PC-3 (cell line): ENCODE data around the gene SCUBE3. TPM values are rescaled to one million over a fixed set of nuclear protein-coding genes. Genes with fewer than 3 reads are reported as not detected.

Source experiments
- ATAC-seq: fragments of 200-7000 bp; cut with Tn5 transposase; 2 replicates; pipeline ENCODE4 v1.9.1; 2020; ENCODE audit warnings: mild to moderate bottlenecking, moderate library complexity
- BruUV-seq: library from RNA; stranded (reverse); fragments of 400-500 nt; replicated peaks from 2 replicates; lab custom pipeline; 2021; lab: Mats Ljungman, UMichigan
- CTCF ChIA-PET: fragments of 300-600 bp; sonication (Branson Sonifier 250); formaldehyde crosslinking; loops from one replicate; lab custom pipeline; 2022; ENCODE audit warnings: antibody characterized with exemption; lab: Charles Lee
- POLR2A ChIA-PET: fragments of 300-600 bp; sonication (Branson Sonifier 250); formaldehyde crosslinking; loops from one replicate; lab custom pipeline; 2022; ENCODE audit warnings: antibody characterized with exemption; ENCODE audit not compliant: unreplicated experiment; lab: Charles Lee
- DNase-seq: peaks from one replicate; pipeline ENCODE4 v3.0.0-alpha.2; 2015
- H2AFZ ChIP-seq: fragments of 300-600 bp; sonication (generic); 2 replicates; pipeline ENCODE4 v1.6.0; 2016; ENCODE audit warnings: antibody characterized with exemption, low read length
- H3F3A ChIP-seq: fragments of 300-600 bp; sonication (generic); one replicate; pipeline ENCODE4 v1.6.0; 2017; ENCODE audit warnings: antibody characterized with exemption, low read length, control low read depth, mild to moderate bottlenecking; ENCODE audit not compliant: unreplicated experiment
- H3K27ac ChIP-seq: fragments of 300-600 bp; sonication (generic); 2 replicates; pipeline ENCODE4 v1.5.1; 2016; ENCODE audit warnings: mild to moderate bottlenecking, low read length
- H3K27me3 ChIP-seq: fragments of 300-600 bp; sonication (generic); 2 replicates; pipeline ENCODE4 v1.6.1; 2016; ENCODE audit warnings: low read length, mixed read lengths
- H3K36me3 ChIP-seq: fragments of 300-600 bp; sonication (generic); 2 replicates; pipeline ENCODE4 v1.6.1; 2016; ENCODE audit warnings: low read depth, mixed run types, low read length, mixed read lengths
- H3K4me1 ChIP-seq: fragments of 300-600 bp; sonication (generic); 2 replicates; pipeline ENCODE4 v1.5.1; 2016; ENCODE audit warnings: low read length; ENCODE audit not compliant: insufficient read depth
- H3K4me2 ChIP-seq: fragments of 300-600 bp; sonication (generic); 2 replicates; pipeline ENCODE4 v1.6.0; 2016; ENCODE audit warnings: low read length
- H3K4me3 ChIP-seq: fragments of 300-600 bp; sonication (generic); 2 replicates; pipeline ENCODE4 v1.5.1; 2016; ENCODE audit warnings: mild to moderate bottlenecking, low read length, mixed read lengths
- H3K79me2 ChIP-seq: fragments of 300-600 bp; sonication (generic); 2 replicates; pipeline ENCODE4 v1.6.1; 2017; ENCODE audit warnings: low read length, mixed read lengths
- H3K9ac ChIP-seq: fragments of 300-600 bp; sonication (generic); 2 replicates; pipeline ENCODE4 v1.6.0; 2016; ENCODE audit warnings: mild to moderate bottlenecking, low read length
- H3K9me2 ChIP-seq: fragments of 300-600 bp; sonication (generic); replicated peaks from 2 replicates; pipeline ENCODE4 v1.6.1; 2016; ENCODE audit warnings: mixed run types, low read length, mixed read lengths
- H3K9me3 ChIP-seq: fragments of 300-600 bp; sonication (generic); 2 replicates; pipeline ENCODE4 v1.6.1; 2016; ENCODE audit warnings: low read length, mixed read lengths
- H4K20me1 ChIP-seq: fragments of 300-600 bp; sonication (generic); 2 replicates; pipeline ENCODE4 v1.6.1; 2016; ENCODE audit warnings: low read length, mixed read lengths
- EZH2 ChIP-seq: fragments of 300-600 bp; sonication (generic); IDR thresholded peaks from one replicate; pipeline ENCODE4 v1.6.1; 2017; ENCODE audit warnings: antibody characterized with exemption, mild to moderate bottlenecking, low read length; ENCODE audit not compliant: unreplicated experiment
- EZH2phosphoT487 ChIP-seq: fragments of 300-600 bp; sonication (generic); IDR thresholded peaks from 2 replicates; pipeline ENCODE4 v1.6.1; 2018; ENCODE audit warnings: mild to moderate bottlenecking, antibody characterized with exemption, low read length, borderline replicate concordance
- intact Hi-C: fragments of 100-400 bp; cut with micrococcal nuclease; formaldehyde crosslinking; loops from 2 replicates; pipeline ENCODE4 v1.9.0; 2023
- total RNA-seq: library from RNA; depleted of rRNA; stranded (reverse); fragments of >200 nt; gene quantifications from 2 replicates; pipeline ENCODE4 v1.2.3, GENCODE V29; 2014
- TF ChIP-seq, protein P1 (sequence below): fragments of 300-600 bp; sonication (generic); conservative IDR thresholded peaks from 2 replicates; pipeline ENCODE4 v1.5.1; 2017; ENCODE audit warnings: antibody characterized with exemption, low read depth, mild to moderate bottlenecking, low read length

The SCUBE3 gene
- total RNA-seq, 1 experiment from 2014 or later, result 1.5 TPM

DNA sequence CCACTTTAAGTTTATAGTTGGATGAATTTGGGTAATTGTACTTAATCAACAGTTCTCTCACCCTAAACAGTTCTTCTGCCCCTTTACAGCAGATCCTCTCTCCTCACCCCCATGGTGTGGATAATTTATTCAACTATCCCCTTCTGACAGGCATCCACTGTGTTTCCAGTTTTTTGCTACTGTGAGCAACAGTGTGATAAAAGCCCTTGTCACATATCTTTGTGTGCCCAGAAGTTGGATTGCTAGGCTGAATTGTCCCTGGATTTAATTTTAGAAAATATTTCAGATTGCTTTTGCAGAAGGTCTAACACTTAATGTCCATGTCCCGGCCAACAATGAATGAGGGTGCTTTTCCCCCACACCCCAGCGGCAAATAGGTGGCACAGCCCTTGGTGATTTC is 30.5 kb upstream of the SCUBE3 start:
- Histone ChIP-seq H4K20me1 (no peaks in the 10 kb centered on the region), H3K36me3 (no peaks in the 10 kb centered on the region), H3K9ac (no peak overlapping the region), H3F3A (no peaks in the 10 kb centered on the region), H3K4me3 (no peak overlapping the region), H3K4me1 (peaks cover 55% of the 10 kb centered on the region), H3K27ac (peak overlapping the region; percentile 10; the same call in 1 of the 2 replicates), H3K27me3 (no peaks in the 10 kb centered on the region), H3K9me2 (no peaks in the 10 kb centered on the region), H3K79me2 (no peaks in the 10 kb centered on the region), H2AFZ (no peak overlapping the region), H3K4me2 (no peak overlapping the region), H3K9me3 (no peaks in the 10 kb centered on the region)
- ATAC-seq (no peak), DNase-seq (no peak)
- intact Hi-C loops, result no loop called here
- TF ChIP-seq EZH2, result no peak
- TF ChIP-seq, protein P1, sequence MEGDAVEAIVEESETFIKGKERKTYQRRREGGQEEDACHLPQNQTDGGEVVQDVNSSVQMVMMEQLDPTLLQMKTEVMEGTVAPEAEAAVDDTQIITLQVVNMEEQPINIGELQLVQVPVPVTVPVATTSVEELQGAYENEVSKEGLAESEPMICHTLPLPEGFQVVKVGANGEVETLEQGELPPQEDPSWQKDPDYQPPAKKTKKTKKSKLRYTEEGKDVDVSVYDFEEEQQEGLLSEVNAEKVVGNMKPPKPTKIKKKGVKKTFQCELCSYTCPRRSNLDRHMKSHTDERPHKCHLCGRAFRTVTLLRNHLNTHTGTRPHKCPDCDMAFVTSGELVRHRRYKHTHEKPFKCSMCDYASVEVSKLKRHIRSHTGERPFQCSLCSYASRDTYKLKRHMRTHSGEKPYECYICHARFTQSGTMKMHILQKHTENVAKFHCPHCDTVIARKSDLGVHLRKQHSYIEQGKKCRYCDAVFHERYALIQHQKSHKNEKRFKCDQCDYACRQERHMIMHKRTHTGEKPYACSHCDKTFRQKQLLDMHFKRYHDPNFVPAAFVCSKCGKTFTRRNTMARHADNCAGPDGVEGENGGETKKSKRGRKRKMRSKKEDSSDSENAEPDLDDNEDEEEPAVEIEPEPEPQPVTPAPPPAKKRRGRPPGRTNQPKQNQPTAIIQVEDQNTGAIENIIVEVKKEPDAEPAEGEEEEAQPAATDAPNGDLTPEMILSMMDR, result no peak
- no peak for TF ChIP-seq EZH2phosphoT487
- CTCF ChIA-PET, result no interaction called here
- POLR2A ChIA-PET, result no interaction called here
- BruUV-seq, result no TSS peak

DNA sequence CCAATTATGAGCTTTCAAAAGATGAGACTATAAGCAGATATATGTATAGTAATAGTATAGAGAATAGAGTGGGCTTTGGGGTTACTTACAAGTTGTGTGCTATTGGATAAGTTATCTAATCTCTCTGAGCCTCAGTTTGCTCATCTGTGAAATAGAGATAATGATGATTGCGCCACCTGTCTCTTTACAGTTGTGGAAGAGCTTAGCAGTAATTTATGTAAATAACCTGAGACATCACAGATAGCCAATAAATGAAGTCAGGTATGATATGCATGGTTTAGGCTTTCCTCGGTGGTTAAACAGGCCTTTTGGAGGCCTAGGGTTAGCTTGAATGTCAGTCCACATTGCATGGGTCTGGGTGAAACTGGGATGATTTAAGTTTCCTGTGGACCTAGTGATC is 29.8 kb upstream of the SCUBE3 start:
- Histone ChIP-seq H3K4me3 (no peak overlapping the region), H4K20me1 (no peaks in the 10 kb centered on the region), H3K79me2 (no peaks in the 10 kb centered on the region), H3K27me3 (no peaks in the 10 kb centered on the region), H3F3A (no peaks in the 10 kb centered on the region), H3K4me2 (no peak overlapping the region), H3K9ac (no peak overlapping the region), H3K27ac (no peak overlapping the region; the same call in 1 of the 2 replicates), H3K36me3 (no peaks in the 10 kb centered on the region), H3K4me1 (peaks cover 54% of the 10 kb centered on the region), H3K9me2 (no peaks in the 10 kb centered on the region), H3K9me3 (no peaks in the 10 kb centered on the region), H2AFZ (no peak overlapping the region)
- TF ChIP-seq EZH2 (no peak), EZH2phosphoT487 (no peak)
- TF ChIP-seq, protein P1, result no peak
- intact Hi-C loops, result loop anchor here (2.0 kb wide), 1 partner anchor 19 kb away; no protein-coding TSS in a partner anchor
- ChIA-PET POLR2A (no interaction called here), CTCF (no interaction called here)
- ATAC-seq, result no peak
- DNase-seq, result no peak
- no TSS peak for BruUV-seq

DNA sequence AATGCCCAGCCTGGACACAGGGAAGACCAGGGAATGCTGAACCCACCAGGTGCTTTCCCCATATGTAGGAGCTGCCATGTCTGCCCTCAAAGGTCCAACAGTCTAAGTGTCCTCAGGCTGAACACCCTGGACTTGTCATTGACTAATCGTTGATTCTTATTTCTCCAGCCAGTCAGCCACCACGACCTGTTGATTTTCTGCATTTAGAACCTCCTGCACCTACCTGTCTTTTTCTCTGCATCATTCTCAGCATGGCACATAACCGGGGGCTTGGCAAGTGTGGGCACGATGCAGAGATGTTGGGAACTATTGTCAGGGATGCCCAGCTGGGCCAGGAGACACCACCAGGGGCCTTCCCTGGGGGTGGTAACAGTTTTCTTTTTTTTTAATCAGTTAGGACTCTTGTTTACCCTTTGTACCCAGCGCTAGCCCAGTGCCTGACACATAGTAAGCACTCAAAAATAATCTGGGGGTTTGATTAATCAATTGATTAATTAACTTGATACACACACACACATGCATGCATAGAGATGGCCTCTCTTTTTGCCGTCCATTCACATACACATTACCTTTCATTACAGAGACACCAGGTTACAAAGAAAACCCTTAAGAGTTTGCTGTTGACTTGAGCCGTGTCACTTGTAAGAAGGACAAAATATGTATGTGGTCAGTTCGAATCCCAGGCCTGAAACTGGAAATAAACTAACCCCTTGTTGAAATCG is 29.0 kb upstream of the SCUBE3 start:
- no peaks in the 10 kb centered on the region for H4K20me1 ChIP-seq
- ATAC-seq (no peak), DNase-seq (no peak)
- H3K27me3 ChIP-seq, result no peaks in the 10 kb centered on the region
- BruUV-seq, result TSS peak; percentile 67
- H3K4me1 ChIP-seq, result peaks cover 56% of the 10 kb centered on the region
- peak overlapping the region; percentile 63 for H3K4me2 ChIP-seq
- no peaks in the 10 kb centered on the region for H3K79me2 ChIP-seq
- H3K4me3 ChIP-seq, result no peak overlapping the region
- no peaks in the 10 kb centered on the region for H3K36me3 ChIP-seq
- H3K9me2 ChIP-seq, result no peaks in the 10 kb centered on the region
- no peaks in the 10 kb centered on the region for H3F3A ChIP-seq
- peak overlapping the region; percentile 85 for H3K27ac ChIP-seq
- H3K9me3 ChIP-seq, result no peaks in the 10 kb centered on the region
- TF ChIP-seq EZH2 (no peak), EZH2phosphoT487 (no peak)
- TF ChIP-seq, protein P1, result no peak
- H3K9ac ChIP-seq, result peak overlapping the region; percentile 47
- intact Hi-C loops, result loop anchor here (1.0 to 2.0 kb wide), 2 partner anchors 10 to 18 kb away; no protein-coding TSS in a partner anchor
- H2AFZ ChIP-seq, result peak overlapping the region; percentile 16; the same call in 1 of the 2 replicates
- ChIA-PET CTCF (interaction anchor here (0.5 to 0.8 kb wide), 2 partner anchors 39 to 198 kb away, joined by 3 to 4 read pairs; no protein-coding TSS in a partner anchor), POLR2A (interaction anchor here (0.6 kb wide), 1 partner anchor 8 kb away, joined by 4 read pairs; no protein-coding TSS in a partner anchor)
